K562 (cell line): Measurements from ENCODE around the gene SORT1. TPM values are rescaled to one million over a fixed set of nuclear protein-coding genes. Genes with fewer than 3 reads are reported as not detected.

Experiments used
- AFF1 ChIP-seq, 2 experiments: fragments of 450-650 bp; IDR thresholded peaks; 2 replicates each; pipeline ENCODE4 v1.6.1; 2018; ENCODE audit warnings: mild to moderate bottlenecking in 2 of 2, low read depth in 1 of 2; ENCODE audit not compliant: partially characterized antibody in 2 of 2
- CGGBP1 ChIP-seq: fragments of 250-450 bp; sonication (Bioruptor Pico); IDR thresholded peaks from 2 replicates; pipeline ENCODE4 v1.9.0; 2021; ENCODE audit warnings: mild to moderate bottlenecking
- CHCHD3 ChIP-seq: fragments of 250-450 bp; sonication (Bioruptor Pico); IDR thresholded peaks from 2 replicates; pipeline ENCODE4 v2.1.2; 2022; ENCODE audit warnings: mild to moderate bottlenecking
- CREB3 ChIP-seq: fragments of 450-650 bp; conservative IDR thresholded peaks from 2 replicates; pipeline ENCODE4 v1.6.1; 2016; ENCODE audit warnings: missing genetic modification characterization, low read depth, mild to moderate bottlenecking, missing compliant biosample characterization, moderate library complexity
- CREB3L1 ChIP-seq: fragments of 450-650 bp; IDR thresholded peaks from 2 replicates; pipeline ENCODE4 v1.6.1; 2014; ENCODE audit warnings: low read depth, mild to moderate bottlenecking, moderate library complexity, borderline replicate concordance
- JUNB ChIP-seq: fragments of 450-650 bp; formaldehyde crosslinking; conservative IDR thresholded peaks from 2 replicates; pipeline ENCODE4 v1.4.0; 2020; ENCODE audit warnings: mild to moderate bottlenecking
- JUND ChIP-seq, 2 experiments: IDR thresholded peaks; 2 replicates in 1 of 2; 3 replicates in 1 of 2; pipeline ENCODE4 v1.6.1; 2011; ENCODE audit warnings: borderline replicate concordance in 2 of 2, low read depth in 2 of 2, low read length in 2 of 2, improper control_type of control experiment in 1 of 2, missing biosample characterization in 1 of 2, missing genetic modification characterization in 1 of 2, missing genetic modification reagents in 1 of 2
- SETDB1 ChIP-seq: IDR thresholded peaks from one replicate; pipeline ENCODE4 v1.6.1; 2012; ENCODE audit warnings: low read length, control low read depth, inconsistent platforms
- TFAP4 ChIP-seq: sonication (generic); formaldehyde crosslinking; IDR thresholded peaks from 2 replicates; pipeline ENCODE4 v1.8.0; 2022; ENCODE audit warnings: missing genetic modification reagents, mild to moderate bottlenecking, moderate library complexity, borderline replicate concordance
- XRCC3 ChIP-seq: fragments of 450-650 bp; IDR thresholded peaks from 2 replicates; pipeline ENCODE4 v1.6.1; 2017; ENCODE audit warnings: mild to moderate bottlenecking, moderate library complexity
- YY1 ChIP-seq, 3 experiments: IDR thresholded peaks; 2 replicates each; pipeline ENCODE4 v1.6.1; 2011; ENCODE audit warnings: low read length in 2 of 3, mild to moderate bottlenecking in 2 of 3, moderate library complexity in 2 of 3, borderline replicate concordance in 1 of 3, control low read depth in 1 of 3, low read depth in 1 of 3; ENCODE audit not compliant: insufficient read depth in 3 of 3, insufficient replicate concordance in 2 of 3, control insufficient read depth in 1 of 3, insufficient read length in 1 of 3; ENCODE audit errors: extremely low read depth in 1 of 3
- ZKSCAN8 ChIP-seq: fragments of 200-800 bp; sonication (Bioruptor generic); IDR thresholded peaks from 2 replicates; pipeline ENCODE4 v1.6.1; 2016; ENCODE audit warnings: missing genetic modification characterization, missing compliant biosample characterization
- ZNF12 ChIP-seq: sonication (generic); formaldehyde crosslinking; IDR thresholded peaks from 2 replicates; pipeline ENCODE4 v1.4.0; 2020; ENCODE audit warnings: mild to moderate bottlenecking, missing genetic modification reagents
- ZNF174 ChIP-seq: fragments of 250-450 bp; sonication (Bioruptor Pico); IDR thresholded peaks from 2 replicates; pipeline ENCODE4 v1.4.0; 2020; ENCODE audit warnings: mild to moderate bottlenecking
- ZNF717 ChIP-seq: fragments of 250-450 bp; sonication (Bioruptor Pico); IDR thresholded peaks from 2 replicates; pipeline ENCODE4 v1.5.0; 2021
- polyA plus RNA-seq, 8 experiments: library from polyadenylated mRNA; depleted of rRNA in 4 of 8; stranded (reverse) in 5 of 8; unstranded in 3 of 8; fragments of >200 nt; fragmentation: Nextera tagmentation in 2 of 8; fragmentation: Illumina TruSeq in 1 of 8; extraction: Ambion mirVana in 2 of 8; extraction: Trizol in 1 of 8; gene quantifications; 2 replicates each; pipeline versions ENCODE4 v1.2.1 to v1.2.3, GENCODE V29; 2011 to 2014; ENCODE audit warnings: inconsistent platforms in 1 of 8, missing spikeins in 1 of 8
- total RNA-seq, 7 experiments: library from RNA; depleted of rRNA in 6 of 7; stranded (reverse); fragments of >200 nt in 6 of 7; fragmentation: Illumina TruSeq in 2 of 7; extraction: Trizol in 2 of 7; gene quantifications; 2 replicates each; pipeline versions ENCODE4 v1.2.1 to v1.2.3, GENCODE V29; 2011 to 2021; ENCODE audit warnings: low replicate concordance in 1 of 7

SORT1 gene
- total and polyA plus RNA-seq, 9 of the 15 experiments (the other 6 are each of a cell fraction or from before 2014, with no cell fraction given), result 27.4 to 112 (median 65.0) TPM

GRCh38 chr1:109298666-109299557, 98.8 kb downstream of the SORT1 start (continued):
- no peak for TF ChIP-seq SETDB1
- TF ChIP-seq TFAP4 (CRISPR knock-in tag), result peak; percentile 18; the same call in 1 of the 2 replicates
- no peak for TF ChIP-seq CREB3L1
- no peak for TF ChIP-seq ZNF174 (CRISPR knock-in tag)
- no peak; the same call in 1 of the 2 replicates for TF ChIP-seq CREB3 (tag)
- TF ChIP-seq YY1 (IDR thresholded peaks at IDR 0.05; ENCODE audit: borderline replicate concordance in 1 of 3, control insufficient read depth in 1 of 3, extremely low read depth in 1 of 3, insufficient read depth in 3 of 3, insufficient read length in 1 of 3, insufficient replicate concordance in 2 of 3, low read depth in 1 of 3, low read length in 2 of 3), result peak in 2 of 3 experiments; percentile 7 to 59
- no peak for TF ChIP-seq ZNF12 (CRISPR knock-in tag)
- no peak for TF ChIP-seq CHCHD3 (CRISPR knock-in tag)
- TF ChIP-seq JUND (IDR thresholded peaks at IDR 0.05; ENCODE audit: borderline replicate concordance, low read depth, low read length), result peak; percentile 77
- TF ChIP-seq JUND (tag; IDR thresholded peaks at IDR 0.05; ENCODE audit: borderline replicate concordance, low read depth, low read length), result peak; percentile 80; the same call in 2 of the 3 replicates
- TF ChIP-seq XRCC3, result no peak
- no peak for TF ChIP-seq JUNB (CRISPR knock-in tag)
- TF ChIP-seq ZNF717, result no peak
- TF ChIP-seq AFF1 (IDR thresholded peaks at IDR 0.05; ENCODE audit: low read depth in 1 of 2, partially characterized antibody in 2 of 2), result no peak
- no peak for TF ChIP-seq CGGBP1 (CRISPR knock-in tag)
- TF ChIP-seq ZKSCAN8 (CRISPR knock-in tag), result peak; percentile 50; the same call in 1 of the 2 replicates
